ENCODE data around the gene AMACR. TPM values are rescaled to one million over a fixed set of nuclear protein-coding genes. Genes with fewer than 3 reads are reported as not detected.

The AMACR gene
- total RNA-seq, result 1 to 10 TPM; 6.6 to 9.5 TPM

DNA sequence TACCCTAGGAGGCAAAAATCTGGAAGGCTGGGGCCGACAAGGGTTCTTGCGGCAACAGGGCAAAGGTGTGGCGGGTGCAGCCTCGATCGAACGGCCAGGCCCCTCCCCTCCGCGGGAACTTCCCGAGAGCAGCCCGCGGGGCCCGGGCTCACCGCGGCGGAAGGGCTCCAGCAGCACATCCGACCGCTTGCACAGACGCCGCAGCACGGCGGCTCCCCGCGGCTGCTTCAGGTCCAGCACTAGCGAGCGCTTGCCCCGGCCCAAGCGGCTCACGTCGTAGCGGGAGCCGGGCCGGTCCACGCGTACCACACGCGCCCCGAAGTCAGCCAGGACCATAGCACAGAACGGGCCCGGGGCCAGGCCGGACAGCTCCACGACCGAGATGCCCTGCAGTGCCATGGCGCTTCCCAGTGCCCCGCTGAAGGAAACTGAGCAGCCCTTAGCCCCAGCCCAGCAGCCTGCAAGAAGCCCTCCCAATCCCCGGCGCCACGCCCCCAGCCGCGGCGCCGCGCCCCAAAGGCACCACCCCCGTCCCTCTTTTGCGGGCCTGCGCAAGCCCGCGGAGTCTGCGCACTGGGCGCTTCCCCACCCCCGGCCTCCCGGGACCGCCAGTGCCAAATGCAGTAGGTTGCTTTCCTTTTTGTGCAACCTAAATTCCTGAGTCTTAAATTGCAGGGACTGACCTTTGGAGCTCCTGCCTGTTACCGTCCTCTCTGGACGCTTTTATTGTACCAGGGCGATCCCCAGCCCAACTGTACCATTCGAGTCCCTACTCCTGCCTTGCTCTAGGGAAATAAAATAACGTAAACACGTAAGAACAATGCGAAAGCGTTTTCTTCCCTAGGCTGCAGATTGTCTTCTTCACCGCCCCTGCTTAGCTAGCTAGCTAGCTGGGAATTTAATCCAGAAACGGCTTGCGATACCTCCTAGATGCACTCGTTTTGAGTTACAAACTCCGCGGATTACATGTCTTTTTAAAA, at the start of gene AMACR:
TSS of gene AMACR (minus strand) at position 430 of the 980 bp plus-strand sequence. CDS start at position 399, 31 bp downstream.
- Mint-ChIP-seq H3K36me3 (peaks cover 17% of the 10 kb centered on the region), H3K27me3 (no peaks in the 10 kb centered on the region), H3K4me3 (peak within 1 kb of the TSS; percentile 73), H3K9me3 (ENCODE audit: low read depth) (no peaks in the 10 kb centered on the region), H3K4me1 (peaks cover 34% of the 10 kb centered on the region), H3K27ac (peak within 1 kb of the TSS; percentile 91)
- ATAC-seq, result peak; percentile 89
- CTCF ChIA-PET, result interaction anchor here (0.7 to 3.9 kb wide), 3 partner anchors 11 to 14 kb away, joined by 3 to 28 read pairs (median 5); no protein-coding TSS in a partner anchor
- peak; percentile 88 for DNase-seq

DNA sequence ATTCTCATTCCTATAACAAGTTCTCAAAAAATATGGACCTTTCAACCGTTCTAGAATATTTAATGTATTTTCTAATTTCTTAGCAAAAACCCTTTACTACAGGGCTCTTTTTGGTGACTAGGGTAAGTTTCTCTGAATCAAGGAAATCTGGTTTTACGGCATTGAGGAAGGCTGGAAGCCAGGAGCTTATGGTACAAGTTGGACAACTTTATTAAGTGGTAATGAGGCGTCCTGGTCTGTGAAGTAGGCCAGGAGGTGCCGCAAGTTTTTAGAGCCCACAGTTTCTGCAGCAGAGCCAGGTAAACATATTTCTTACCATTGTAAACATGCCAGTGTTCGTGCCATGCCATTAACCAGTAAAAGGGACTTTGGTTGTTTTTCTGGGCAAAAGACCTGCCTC, 49.7 kb upstream of the AMACR start:
- no peaks in the 10 kb centered on the region for H3K4me1 Mint-ChIP-seq

GRCh38 chr5:34057118-34057517, 49.3 kb upstream of the AMACR start:
- H3K4me1 Mint-ChIP-seq, result no peaks in the 10 kb centered on the region
- CTCF ChIA-PET, result no interaction called here
- peaks cover 7% of the 10 kb centered on the region for H3K36me3 Mint-ChIP-seq
- ATAC-seq, result no peak
- no peaks in the 10 kb centered on the region for H3K9me3 Mint-ChIP-seq (ENCODE audit: low read depth)
- H3K4me3 Mint-ChIP-seq, result no peak overlapping the region
- H3K27ac Mint-ChIP-seq, result no peak overlapping the region
- no peak for DNase-seq
- H3K27me3 Mint-ChIP-seq, result no peaks in the 10 kb centered on the region

More for the DNA sequence above, 49.7 kb upstream of the AMACR start:
- ATAC-seq (no peak), DNase-seq (no peak)
- Mint-ChIP-seq H3K27me3 (no peaks in the 10 kb centered on the region), H3K36me3 (peaks cover 7% of the 10 kb centered on the region), H3K4me3 (no peak overlapping the region), H3K9me3 (ENCODE audit: low read depth) (no peaks in the 10 kb centered on the region), H3K27ac (no peak overlapping the region)
- CTCF ChIA-PET, result no interaction called here

GRCh38 chr5:34055667-34056066, 47.8 kb upstream of the AMACR start:
- Mint-ChIP-seq H3K27ac (no peak overlapping the region), H3K4me3 (no peak overlapping the region), H3K9me3 (ENCODE audit: low read depth) (no peaks in the 10 kb centered on the region), H3K27me3 (no peaks in the 10 kb centered on the region), H3K4me1 (no peaks in the 10 kb centered on the region), H3K36me3 (peaks cover 5% of the 10 kb centered on the region)
- CTCF ChIA-PET, result no interaction called here
- ATAC-seq (no peak), DNase-seq (no peak)

GRCh38 chr5:34054400-34054729, 46.5 kb upstream of the AMACR start:
- ATAC-seq, result no peak
- no peaks in the 10 kb centered on the region for H3K9me3 Mint-ChIP-seq (ENCODE audit: low read depth)
- no peaks in the 10 kb centered on the region for H3K27me3 Mint-ChIP-seq
- no peak overlapping the region for H3K4me3 Mint-ChIP-seq
- H3K4me1 Mint-ChIP-seq, result no peaks in the 10 kb centered on the region
- no peak for DNase-seq
- peaks cover 5% of the 10 kb centered on the region for H3K36me3 Mint-ChIP-seq
- CTCF ChIA-PET, result no interaction called here
- H3K27ac Mint-ChIP-seq, result no peak overlapping the region

DNA sequence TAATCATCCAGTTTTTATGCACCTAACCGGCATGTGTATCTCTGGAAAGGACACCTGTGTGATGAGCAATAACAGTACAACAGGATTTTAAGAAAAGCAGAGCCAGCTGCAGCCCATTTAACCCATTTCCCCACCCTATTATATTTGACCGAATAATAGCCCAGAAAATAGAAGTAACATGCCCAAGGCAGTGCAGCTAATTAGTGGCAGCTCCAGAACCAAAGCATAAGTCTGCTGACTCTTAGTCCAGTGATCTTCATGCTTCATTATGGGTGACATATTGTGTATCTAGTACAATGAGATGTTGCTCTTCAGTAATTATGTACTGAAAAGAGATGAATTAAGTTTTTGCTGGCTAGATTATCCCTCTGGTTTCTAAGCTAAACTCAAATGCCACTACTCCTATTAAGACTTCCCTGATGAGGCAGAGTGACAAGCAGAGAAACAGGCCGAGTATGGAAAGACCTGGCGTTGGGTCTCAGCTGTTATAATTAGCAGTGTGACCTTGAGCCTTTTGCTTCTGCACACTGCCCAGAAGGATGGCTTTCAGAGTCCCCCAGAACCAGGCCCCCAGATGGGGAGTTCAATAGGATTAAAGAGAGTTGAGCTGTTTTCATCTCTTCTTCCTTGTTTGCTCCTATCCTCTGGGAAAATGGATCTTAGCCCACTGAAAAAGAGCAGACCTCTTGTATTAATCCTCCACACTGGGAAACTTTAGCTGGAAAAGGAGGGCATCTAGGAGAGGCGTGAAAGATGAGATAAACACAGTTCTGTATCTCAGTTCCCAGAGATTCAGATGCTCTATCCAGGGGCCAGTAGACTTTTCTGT, 45.9 kb upstream of the AMACR start:
- H3K9me3 Mint-ChIP-seq (ENCODE audit: low read depth), result no peaks in the 10 kb centered on the region
- CTCF ChIA-PET, result no interaction called here
- H3K27ac Mint-ChIP-seq, result no peak overlapping the region
- no peaks in the 10 kb centered on the region for H3K27me3 Mint-ChIP-seq
- peaks cover 5% of the 10 kb centered on the region for H3K36me3 Mint-ChIP-seq
- DNase-seq (no peak), ATAC-seq (no peak)
- H3K4me1 Mint-ChIP-seq, result no peaks in the 10 kb centered on the region
- H3K4me3 Mint-ChIP-seq, result no peak overlapping the region

GRCh38 chr5:34053133-34053532, 45.3 kb upstream of the AMACR start:
- Mint-ChIP-seq H3K27ac (no peak overlapping the region), H3K4me1 (no peaks in the 10 kb centered on the region), H3K36me3 (peaks cover 4% of the 10 kb centered on the region), H3K9me3 (ENCODE audit: low read depth) (no peaks in the 10 kb centered on the region), H3K4me3 (no peak overlapping the region), H3K27me3 (no peaks in the 10 kb centered on the region)
- CTCF ChIA-PET, result no interaction called here
- no peak for DNase-seq
- ATAC-seq, result no peak

GRCh38 chr5:34051374-34051980, 43.6 kb upstream of the AMACR start:
- peaks cover 3% of the 10 kb centered on the region for H3K36me3 Mint-ChIP-seq
- no peaks in the 10 kb centered on the region for H3K4me1 Mint-ChIP-seq
- no peak overlapping the region for H3K4me3 Mint-ChIP-seq
- CTCF ChIA-PET, result no interaction called here
- H3K9me3 Mint-ChIP-seq (ENCODE audit: low read depth), result no peaks in the 10 kb centered on the region
- no peak overlapping the region for H3K27ac Mint-ChIP-seq
- DNase-seq (no peak), ATAC-seq (no peak)
- no peaks in the 10 kb centered on the region for H3K27me3 Mint-ChIP-seq

DNA sequence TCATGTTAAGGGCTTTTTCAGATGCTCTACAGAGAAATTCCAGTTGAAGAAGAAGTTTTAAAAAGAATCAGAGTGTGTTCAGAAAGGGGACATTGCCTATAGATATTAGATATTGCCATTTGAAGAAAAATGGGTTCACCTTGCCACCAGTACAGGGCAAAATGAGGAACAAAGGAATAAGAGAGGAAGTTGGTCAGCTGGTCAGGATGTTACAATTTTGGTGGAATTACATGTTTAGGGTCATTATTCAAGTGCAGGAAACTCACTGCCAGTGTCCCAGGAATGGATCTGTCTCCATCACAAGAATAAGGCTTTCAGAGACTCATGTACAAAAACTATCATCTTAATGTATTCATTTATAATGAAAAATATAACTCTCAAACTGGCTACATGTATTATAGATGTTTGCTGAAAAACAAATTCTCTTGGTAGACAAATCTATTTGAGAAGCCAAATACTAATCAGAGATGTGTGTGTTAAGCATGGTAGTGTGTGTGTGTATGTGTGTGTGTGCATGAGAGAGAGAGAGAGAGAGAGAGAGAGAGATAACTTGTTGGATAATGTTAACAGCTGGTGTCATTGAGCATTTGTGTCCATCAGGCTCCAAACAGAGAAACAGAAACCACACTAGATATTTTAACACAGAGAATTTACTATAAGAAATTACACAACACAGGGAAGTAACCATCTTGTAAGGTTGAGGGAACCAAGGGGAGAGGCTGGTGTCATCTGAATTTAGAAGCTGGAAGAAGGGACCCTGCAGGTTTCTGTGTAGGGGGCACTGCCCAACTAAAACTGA, 40.1 kb upstream of the AMACR start:
- Mint-ChIP-seq H3K4me1 (no peaks in the 10 kb centered on the region), H3K9me3 (ENCODE audit: low read depth) (no peaks in the 10 kb centered on the region), H3K27me3 (no peaks in the 10 kb centered on the region), H3K27ac (no peak overlapping the region), H3K36me3 (peaks cover 3% of the 10 kb centered on the region), H3K4me3 (no peak overlapping the region)
- no peak for DNase-seq
- CTCF ChIA-PET, result interaction anchor here (0.6 kb wide), 1 partner anchor 135 kb away, joined by 3 read pairs; no protein-coding TSS in a partner anchor
- no peak for ATAC-seq

- CTCF ChIA-PET, result no interaction called here
- ATAC-seq (no peak), DNase-seq (no peak)
- H3K36me3 Mint-ChIP-seq, result peaks cover 3% of the 10 kb centered on the region
- H3K4me3 Mint-ChIP-seq, result no peak overlapping the region
- H3K27me3 Mint-ChIP-seq, result no peaks in the 10 kb centered on the region
- H3K9me3 Mint-ChIP-seq (ENCODE audit: low read depth), result no peaks in the 10 kb centered on the region
- H3K4me1 Mint-ChIP-seq, result no peaks in the 10 kb centered on the region
- H3K27ac Mint-ChIP-seq, result no peak overlapping the region
Observed at GRCh38 chr5:34047143-34047542, 39.3 kb upstream of the AMACR start.

- no peaks in the 10 kb centered on the region for H3K4me1 Mint-ChIP-seq
- CTCF ChIA-PET, result no interaction called here
- H3K27ac Mint-ChIP-seq, result no peak overlapping the region
- H3K4me3 Mint-ChIP-seq, result no peak overlapping the region
- H3K36me3 Mint-ChIP-seq, result peaks cover 1% of the 10 kb centered on the region
- no peaks in the 10 kb centered on the region for H3K27me3 Mint-ChIP-seq
- no peaks in the 10 kb centered on the region for H3K9me3 Mint-ChIP-seq (ENCODE audit: low read depth)
- DNase-seq, result no peak
- ATAC-seq, result no peak
Observed at GRCh38 chr5:34045996-34046395, 38.1 kb upstream of the AMACR start.

GRCh38 chr5:34045023-34045422, 37.2 kb upstream of the AMACR start:
- DNase-seq (no peak), ATAC-seq (no peak)
- no peak overlapping the region for H3K27ac Mint-ChIP-seq
- H3K27me3 Mint-ChIP-seq, result no peaks in the 10 kb centered on the region
- H3K9me3 Mint-ChIP-seq (ENCODE audit: low read depth), result no peaks in the 10 kb centered on the region
- H3K4me1 Mint-ChIP-seq, result no peaks in the 10 kb centered on the region
- no peak overlapping the region for H3K4me3 Mint-ChIP-seq
- H3K36me3 Mint-ChIP-seq, result peaks cover 1% of the 10 kb centered on the region
- CTCF ChIA-PET, result no interaction called here
